OCI-M1 (cell line): ENCODE results near the gene URI1.
"Not testable (repeated sequence)": the region's sequence is repeated elsewhere in the genome, so short reads cannot be mapped to it uniquely, and the experiment has no call there.

Experiments used
- DNase-seq: peaks from one replicate; lab custom pipeline; 2025; lab: John Stamatoyannopoulos, UW

Gene URI1

GRCh38 chr19:30024091-30024490 lies 82.1 kb downstream of the URI1 start:
- no peak for DNase-seq

GRCh38 chr19:30026933-30027332 lies 84.9 kb downstream of the URI1 start:
- no peak for DNase-seq

- no peak for DNase-seq
Observed at GRCh38 chr19:30028118-30028991, 86.3 kb downstream of the URI1 start.

GRCh38 chr19:30028992-30029343 lies 86.9 kb downstream of the URI1 start:
- no peak for DNase-seq

GRCh38 chr19:30029721-30030510 lies 87.9 kb downstream of the URI1 start:
- no peak for DNase-seq

GRCh38 chr19:30034321-30034720 lies 92.3 kb downstream of the URI1 start:
- no peak for DNase-seq

GRCh38 chr19:30036154-30037129 lies 94.4 kb downstream of the URI1 start:
- DNase-seq = no peak

- no peak for DNase-seq
Observed at GRCh38 chr19:30037835-30038234, 95.8 kb downstream of the URI1 start.

GRCh38 chr19:30041931-30042330 lies 99.9 kb downstream of the URI1 start:
- DNase-seq = not testable (repeated sequence)

- DNase-seq = peak; percentile 56
Observed at GRCh38 chr19:30043008-30043407, 101.0 kb downstream of the URI1 start.

GRCh38 chr19:30044273-30045248 lies 102.5 kb downstream of the URI1 start:
- no peak for DNase-seq

GRCh38 chr19:30046522-30046921 lies 104.5 kb downstream of the URI1 start:
- DNase-seq = peak; percentile 7

GRCh38 chr19:30047432-30047831 lies 105.4 kb downstream of the URI1 start:
- no peak for DNase-seq

GRCh38 chr19:30049226-30049625 lies 107.2 kb downstream of the URI1 start:
- no peak for DNase-seq

GRCh38 chr19:30049846-30050667 lies 108.0 kb downstream of the URI1 start:
- DNase-seq = no peak

- DNase-seq = no peak
Observed at GRCh38 chr19:30052122-30053075, 110.4 kb downstream of the URI1 start.

GRCh38 chr19:30053558-30053957 lies 111.5 kb downstream of the URI1 start:
- DNase-seq = no peak

GRCh38 chr19:30054210-30054609 lies 112.2 kb downstream of the URI1 start:
- DNase-seq = no peak

GRCh38 chr19:30056580-30056979 lies 114.5 kb downstream of the URI1 start:
- DNase-seq = no peak
